Stimulated activated CD8-positive, alpha-beta memory T cell treated with anti-CD3 and anti-CD28 coated beads, Interleukin-7, amount 100 ng/mL, for 4 hours (primary cell): ENCODE data around the gene NRXN3.
A peak's percentile ranks its signal among the peaks of the same experiment; 100 is the strongest.

Experiments
- DNase-seq, 2 donors: peaks; one replicate each; pipeline ENCODE4 v3.0.0-alpha.2; 2020; ENCODE audit warnings: low read depth in 2 of 2

NRXN3 gene

GRCh38 chr14:78917462-78917861 lies 747.3 kb downstream of the NRXN3 start:
- DNase-seq = no peak

- DNase-seq = no peak
These were observed 751.7 kb downstream of the NRXN3 start for GRCh38 chr14:78921856-78922255.

GRCh38 chr14:78927261-78927660 lies 757.1 kb downstream of the NRXN3 start:
- DNase-seq = no peak

GRCh38 chr14:78933166-78933565 lies 763.0 kb downstream of the NRXN3 start:
- no peak for DNase-seq

- DNase-seq = no peak
These were observed 763.9 kb downstream of the NRXN3 start for GRCh38 chr14:78933948-78934524.

GRCh38 chr14:78946949-78947348 lies 776.8 kb downstream of the NRXN3 start:
- no peak for DNase-seq

GRCh38 chr14:78947681-78948080 lies 777.5 kb downstream of the NRXN3 start:
- DNase-seq = no peak

GRCh38 chr14:78950649-78951048 lies 780.5 kb downstream of the NRXN3 start:
- DNase-seq = no peak

- no peak for DNase-seq
These were observed 781.4 kb downstream of the NRXN3 start for GRCh38 chr14:78951602-78952001.

- DNase-seq = peak; percentile 3 to 4
These were observed 789.6 kb downstream of the NRXN3 start for GRCh38 chr14:78959674-78960264.

- no peak for DNase-seq
These were observed 797.1 kb downstream of the NRXN3 start for GRCh38 chr14:78967111-78967809.

GRCh38 chr14:78968265-78968664 lies 798.1 kb downstream of the NRXN3 start:
- DNase-seq = no peak

GRCh38 chr14:78970677-78971076 lies 800.5 kb downstream of the NRXN3 start:
- no peak for DNase-seq

GRCh38 chr14:78972440-78972839 lies 802.3 kb downstream of the NRXN3 start:
- no peak for DNase-seq

- no peak for DNase-seq
These were observed 804.5 kb downstream of the NRXN3 start for GRCh38 chr14:78974691-78975090.

GRCh38 chr14:78975734-78976133 lies 805.6 kb downstream of the NRXN3 start:
- no peak for DNase-seq

GRCh38 chr14:78978896-78979295 lies 808.7 kb downstream of the NRXN3 start:
- DNase-seq = no peak

GRCh38 chr14:78982551-78982950 lies 812.4 kb downstream of the NRXN3 start:
- no peak for DNase-seq

- no peak for DNase-seq
These were observed 813.0 kb downstream of the NRXN3 start for GRCh38 chr14:78983126-78983525.

GRCh38 chr14:78985668-78986381 lies 815.7 kb downstream of the NRXN3 start:
- DNase-seq = no peak

- DNase-seq = no peak
These were observed 816.8 kb downstream of the NRXN3 start for GRCh38 chr14:78986989-78987388.

GRCh38 chr14:78989221-78989620 lies 819.0 kb downstream of the NRXN3 start:
- DNase-seq = no peak

- no peak for DNase-seq
These were observed 822.7 kb downstream of the NRXN3 start for GRCh38 chr14:78992867-78993266.
